T-helper 1 cell (primary cell): ENCODE data around the gene RPH3AL.
A peak's percentile ranks its signal among the peaks of the same experiment; 100 is the strongest.

ENCODE experiments used
- DNase-seq, 5 donors: peaks; one replicate each; pipeline ENCODE4 v3.0.0-alpha.2; 2012 to 2020

The RPH3AL gene

DNA sequence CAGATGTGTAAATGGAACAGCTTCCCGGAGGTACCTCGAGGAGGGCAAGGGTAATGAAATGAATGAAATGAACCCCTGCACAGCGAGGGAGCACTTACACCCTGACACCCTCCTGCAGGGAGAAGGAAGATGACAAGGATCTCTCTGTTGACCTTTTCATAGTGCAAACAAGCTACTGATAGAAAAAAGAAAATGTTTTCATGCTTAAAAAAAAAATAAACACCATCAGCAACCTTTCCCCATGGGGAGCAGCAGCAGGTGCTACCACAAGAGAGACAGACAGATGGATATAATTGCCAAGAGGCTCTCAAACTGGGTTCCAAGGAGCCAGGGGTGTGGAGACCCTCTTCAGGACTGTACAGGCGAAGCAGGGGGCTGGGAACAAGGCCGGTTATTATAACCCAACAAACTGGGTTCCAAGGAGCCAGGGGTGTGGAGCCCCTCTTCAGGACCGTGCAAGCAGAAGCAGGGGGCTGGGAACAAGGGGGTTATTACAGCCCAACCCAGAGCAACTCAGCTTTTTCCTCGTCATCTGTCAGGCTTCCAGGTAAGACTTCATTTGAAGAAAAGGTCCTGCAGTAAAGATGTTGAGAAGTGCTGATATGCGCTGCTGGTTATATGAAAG lies 718 bp upstream of the RPH3AL start:
- DNase-seq: no peak

DNA sequence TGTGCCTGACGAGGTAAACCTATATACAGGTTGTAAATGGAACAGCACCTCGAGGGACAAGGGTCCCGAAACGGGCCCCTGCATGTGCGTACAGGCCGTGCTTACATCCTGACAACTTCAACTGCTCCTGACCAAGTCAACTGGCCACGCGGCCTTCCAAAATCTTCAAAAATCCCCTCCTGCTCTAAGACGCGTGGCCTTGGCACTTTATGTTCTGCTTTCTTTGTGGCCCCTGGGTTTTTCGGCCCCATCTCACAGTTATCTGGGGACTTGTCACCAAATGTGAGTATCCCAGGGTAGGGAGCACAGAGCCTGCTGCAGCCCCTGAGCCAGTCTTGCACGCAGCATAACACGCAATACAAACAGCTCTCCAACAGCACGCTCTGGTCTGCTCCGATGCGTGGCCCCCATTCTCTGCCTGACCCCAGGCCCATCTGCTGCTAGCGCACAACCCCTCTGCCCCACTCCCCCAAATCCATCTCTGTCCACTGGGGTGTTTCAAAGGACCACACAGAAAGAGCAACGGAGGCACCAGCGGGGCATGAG lies 659 bp downstream of the RPH3AL start:
- DNase-seq: no peak

DNA sequence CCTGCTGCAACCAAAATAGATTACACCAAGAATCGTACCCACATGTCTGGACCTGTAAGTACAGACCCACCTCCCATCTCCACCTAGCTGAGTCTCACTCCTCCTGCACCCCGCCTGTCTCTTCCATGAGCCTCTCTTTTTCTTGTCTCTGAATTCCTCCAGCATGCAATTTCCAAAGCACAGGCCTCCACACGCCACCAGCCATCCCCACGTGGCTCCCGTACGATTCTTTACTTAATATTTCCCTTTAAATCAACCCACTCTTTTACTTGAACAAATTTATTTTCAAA lies 1.2 kb downstream of the RPH3AL start:
- no peak for DNase-seq

- no peak for DNase-seq
Observed at GRCh38 chr17:350706-351448, 1.7 kb downstream of the RPH3AL start.

DNA sequence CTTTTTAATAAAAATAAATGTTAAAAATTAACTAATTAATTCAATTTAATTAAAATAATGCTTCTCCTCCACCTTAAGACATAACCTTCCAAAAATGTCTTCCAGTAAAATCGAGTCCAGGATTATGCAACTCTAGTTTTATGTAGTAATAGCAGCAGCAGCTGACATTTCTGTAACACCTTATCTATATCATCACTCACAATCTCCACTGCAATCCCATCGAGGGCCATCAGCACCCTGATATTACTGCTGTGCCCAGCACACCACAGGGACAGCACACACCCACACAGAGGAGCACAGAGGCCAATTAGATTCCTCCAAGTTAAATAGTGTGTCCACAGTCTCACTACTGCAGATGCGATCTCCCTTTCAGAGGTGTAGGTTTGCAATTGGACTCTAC lies 2.9 kb downstream of the RPH3AL start:
- no peak for DNase-seq

- DNase-seq: no peak
Observed at GRCh38 chr17:348692-349425, 3.7 kb downstream of the RPH3AL start.

DNA sequence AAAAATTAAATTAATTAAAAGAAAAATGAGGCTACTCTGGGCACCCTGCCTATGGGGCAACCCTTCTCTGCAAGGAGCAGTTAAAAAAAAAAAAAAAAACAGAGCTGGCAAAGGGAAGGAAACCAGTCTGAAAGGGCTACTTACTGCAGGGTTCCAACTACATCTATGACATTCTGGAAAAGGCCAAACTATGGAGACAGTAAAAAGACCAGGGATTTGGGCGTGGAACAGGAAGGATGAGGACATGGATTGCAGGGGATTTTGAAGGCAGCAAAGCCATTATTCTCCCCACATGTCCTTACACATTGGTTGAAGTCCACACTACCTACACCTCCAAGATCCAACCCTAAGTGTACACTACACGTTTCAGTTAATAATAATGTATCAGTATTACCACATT lies 4.6 kb downstream of the RPH3AL start:
- no peak for DNase-seq

DNA sequence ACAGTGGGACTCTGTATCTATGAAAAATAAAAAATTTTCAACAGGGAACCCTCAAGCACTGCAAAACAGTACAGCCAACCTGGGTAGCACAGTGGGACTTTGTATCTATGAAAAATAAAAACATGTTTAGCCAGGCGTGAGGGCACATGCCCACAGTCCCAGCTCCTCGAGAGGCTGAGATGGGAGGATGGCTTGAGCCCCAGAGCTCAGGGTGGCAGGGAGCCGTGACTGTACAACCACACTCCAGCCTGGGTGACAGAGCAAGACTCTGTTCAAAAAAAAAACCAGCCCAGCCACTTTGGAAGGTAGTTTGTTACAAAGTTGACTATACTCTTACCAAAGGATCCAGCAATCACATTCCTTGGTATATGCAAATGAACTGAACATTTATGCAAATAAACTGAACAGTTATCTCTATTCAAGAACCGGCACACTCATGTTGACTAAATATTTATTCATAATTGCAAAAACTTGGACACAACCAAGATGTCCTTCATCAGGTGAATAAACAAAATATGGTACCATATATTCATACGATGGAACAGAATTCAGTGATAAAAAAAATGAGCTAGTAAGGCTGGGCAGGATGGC lies 5.2 kb downstream of the RPH3AL start:
- no peak for DNase-seq

GRCh38 chr17:345992-346785 lies 6.4 kb downstream of the RPH3AL start:
- no peak for DNase-seq

GRCh38 chr17:345261-345660 lies 7.3 kb downstream of the RPH3AL start:
- DNase-seq: no peak

DNA sequence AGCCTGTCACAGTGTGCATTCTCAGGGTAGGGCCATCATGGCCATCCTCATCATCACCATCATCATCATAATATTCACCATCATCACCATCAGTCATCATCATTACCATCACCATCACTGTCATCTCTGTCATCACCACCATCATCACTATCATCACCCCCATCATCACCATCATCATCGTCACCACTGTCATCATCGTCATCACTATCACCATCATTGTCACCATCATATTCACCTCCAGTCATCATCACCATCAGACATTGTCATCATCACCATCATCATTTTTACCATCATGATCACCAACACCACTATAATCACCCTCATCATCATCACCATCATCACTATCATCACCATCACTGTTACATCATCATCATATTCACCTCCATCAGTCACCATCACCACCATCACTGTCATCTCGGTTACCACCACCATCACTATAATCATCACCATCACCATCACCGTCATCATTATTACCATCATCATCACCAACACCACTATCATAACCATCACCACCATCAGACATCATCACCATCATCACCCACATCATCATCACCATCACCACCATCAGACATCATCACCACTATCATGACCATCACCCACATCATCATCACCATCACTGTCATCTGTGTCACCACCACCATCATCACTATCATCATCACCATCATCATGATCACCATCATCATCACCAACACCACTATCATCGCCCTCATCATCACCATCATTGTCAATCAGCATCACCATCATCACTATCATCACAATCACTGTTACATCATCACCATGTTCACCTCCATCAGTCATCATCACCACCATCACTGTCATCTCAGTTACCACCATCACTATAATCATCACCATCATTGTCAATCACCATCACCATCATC lies 8.5 kb downstream of the RPH3AL start:
- DNase-seq: no peak

- DNase-seq: no peak
Observed at GRCh38 chr17:343211-343610, 9.4 kb downstream of the RPH3AL start.

DNA sequence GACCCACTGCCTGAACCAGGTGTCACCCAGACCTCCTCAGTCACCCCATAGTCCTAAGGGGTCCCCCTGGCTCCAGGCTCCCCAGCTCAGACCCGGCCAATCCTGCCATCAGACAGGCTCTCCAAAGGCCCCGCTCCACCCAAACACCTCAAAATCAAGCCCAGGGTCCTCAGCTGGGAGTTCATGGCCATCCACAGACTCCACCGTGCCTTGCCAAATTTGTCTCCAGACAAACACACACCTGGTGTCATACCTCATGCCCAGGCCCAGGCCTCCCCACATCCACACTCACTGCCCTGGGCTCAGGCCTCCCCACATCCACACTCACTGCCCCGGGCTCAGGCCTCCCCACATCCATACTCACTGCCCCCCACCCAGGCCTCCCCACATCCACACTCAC lies 12.5 kb downstream of the RPH3AL start:
- DNase-seq: no peak

DNA sequence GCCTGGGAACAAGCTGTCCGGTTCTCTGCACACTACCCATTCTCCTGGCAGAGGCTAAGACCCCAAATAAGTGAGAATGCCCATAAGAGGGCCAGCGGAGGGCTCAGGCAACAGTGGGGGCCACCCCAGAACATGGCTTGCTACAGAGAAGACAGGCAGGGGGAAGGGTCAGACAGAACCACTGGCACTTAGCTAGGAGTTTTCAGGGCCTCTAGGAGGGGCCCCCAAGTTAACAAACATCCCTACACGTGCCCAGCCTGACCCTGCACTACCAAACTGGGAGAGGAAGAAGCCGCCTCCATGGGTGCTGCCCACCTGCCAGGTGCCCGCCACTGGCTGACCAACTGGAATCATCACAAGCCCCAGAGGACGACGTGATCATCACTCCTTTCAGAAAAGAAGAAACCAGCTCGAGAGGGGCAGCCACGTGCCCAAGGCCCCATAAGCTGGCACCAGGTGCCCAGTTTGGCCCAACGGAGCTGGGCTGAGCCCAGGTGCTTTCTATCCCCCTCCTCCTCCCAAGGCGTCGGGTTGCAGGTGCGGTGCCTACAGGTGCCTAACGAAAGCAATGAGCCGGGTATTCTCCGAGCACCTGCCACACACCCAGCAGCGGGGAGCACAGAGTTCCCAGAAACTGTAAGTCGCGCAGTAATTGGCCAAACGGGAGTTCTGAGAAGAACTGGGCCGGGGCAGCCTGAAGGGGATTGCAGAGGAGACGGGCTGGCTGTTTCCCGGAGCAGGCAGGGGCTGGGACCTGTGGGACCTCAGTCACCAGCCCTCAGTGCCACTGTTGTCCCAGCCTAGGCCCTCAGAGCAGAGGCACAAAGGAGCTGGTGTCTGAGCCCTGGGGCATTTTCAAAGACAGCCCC lies 13.2 kb downstream of the RPH3AL start:
- DNase-seq: no peak

- DNase-seq: no peak
Observed at GRCh38 chr17:338442-339192, 14.0 kb downstream of the RPH3AL start.

DNA sequence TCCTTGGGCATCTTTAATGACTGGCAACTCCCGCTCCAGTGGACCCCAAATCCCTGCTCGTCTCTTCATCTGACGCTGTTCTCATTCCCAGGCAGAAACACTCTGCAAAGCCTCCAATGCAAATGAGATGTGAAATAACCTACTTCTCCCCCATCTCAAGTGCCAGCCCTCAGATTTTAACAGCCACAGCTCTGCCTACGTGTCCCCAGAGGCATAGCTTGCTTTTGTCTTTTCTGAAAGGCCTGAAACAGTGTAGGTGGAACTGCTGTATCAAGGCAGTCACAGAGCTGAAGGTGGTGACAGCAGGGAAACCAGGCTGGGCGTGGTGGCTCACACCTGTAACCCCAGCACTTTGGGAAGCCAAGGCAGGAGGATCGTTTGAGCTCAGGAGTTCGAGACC lies 14.7 kb downstream of the RPH3AL start:
- DNase-seq: no peak

DNA sequence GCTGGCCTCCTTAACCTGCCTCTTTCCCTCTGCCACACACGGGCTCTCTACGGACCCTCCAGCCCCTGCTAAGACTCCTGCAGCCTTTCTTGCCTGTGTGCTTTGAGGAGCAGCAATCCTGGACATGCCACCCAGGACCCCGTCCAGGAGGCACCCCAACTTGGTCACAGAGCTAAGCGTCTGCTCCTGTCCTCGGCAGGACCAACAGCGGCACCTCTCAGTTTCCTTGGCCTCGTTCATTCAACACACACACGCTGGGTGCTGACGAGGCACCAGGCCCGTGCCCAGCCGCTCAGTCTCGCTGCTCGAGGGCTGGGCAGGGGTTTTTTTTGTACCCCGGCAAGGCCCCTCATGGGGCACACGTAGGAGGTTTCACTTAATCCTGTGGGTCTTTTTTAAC lies 15.2 kb downstream of the RPH3AL start:
- no peak for DNase-seq

DNA sequence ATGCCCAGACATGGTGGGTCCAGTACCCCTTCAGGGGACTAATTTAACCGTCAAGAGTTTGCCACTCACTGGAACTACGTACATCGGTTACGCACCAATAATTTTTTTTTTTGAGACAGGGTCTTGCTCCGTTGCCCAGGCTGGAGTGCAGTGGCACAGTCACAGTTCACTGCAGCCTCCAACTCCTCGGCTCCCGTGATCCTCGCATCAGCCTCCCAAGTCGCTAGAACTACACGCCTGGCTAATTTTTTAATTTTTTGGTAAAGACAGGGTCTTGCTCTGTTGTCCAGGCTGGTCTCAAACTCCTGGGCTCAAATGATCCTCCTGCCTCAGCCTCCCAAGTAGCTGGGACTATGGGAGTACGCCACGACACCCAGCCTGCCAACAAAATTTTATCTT lies 15.6 kb downstream of the RPH3AL start:
- no peak for DNase-seq

DNA sequence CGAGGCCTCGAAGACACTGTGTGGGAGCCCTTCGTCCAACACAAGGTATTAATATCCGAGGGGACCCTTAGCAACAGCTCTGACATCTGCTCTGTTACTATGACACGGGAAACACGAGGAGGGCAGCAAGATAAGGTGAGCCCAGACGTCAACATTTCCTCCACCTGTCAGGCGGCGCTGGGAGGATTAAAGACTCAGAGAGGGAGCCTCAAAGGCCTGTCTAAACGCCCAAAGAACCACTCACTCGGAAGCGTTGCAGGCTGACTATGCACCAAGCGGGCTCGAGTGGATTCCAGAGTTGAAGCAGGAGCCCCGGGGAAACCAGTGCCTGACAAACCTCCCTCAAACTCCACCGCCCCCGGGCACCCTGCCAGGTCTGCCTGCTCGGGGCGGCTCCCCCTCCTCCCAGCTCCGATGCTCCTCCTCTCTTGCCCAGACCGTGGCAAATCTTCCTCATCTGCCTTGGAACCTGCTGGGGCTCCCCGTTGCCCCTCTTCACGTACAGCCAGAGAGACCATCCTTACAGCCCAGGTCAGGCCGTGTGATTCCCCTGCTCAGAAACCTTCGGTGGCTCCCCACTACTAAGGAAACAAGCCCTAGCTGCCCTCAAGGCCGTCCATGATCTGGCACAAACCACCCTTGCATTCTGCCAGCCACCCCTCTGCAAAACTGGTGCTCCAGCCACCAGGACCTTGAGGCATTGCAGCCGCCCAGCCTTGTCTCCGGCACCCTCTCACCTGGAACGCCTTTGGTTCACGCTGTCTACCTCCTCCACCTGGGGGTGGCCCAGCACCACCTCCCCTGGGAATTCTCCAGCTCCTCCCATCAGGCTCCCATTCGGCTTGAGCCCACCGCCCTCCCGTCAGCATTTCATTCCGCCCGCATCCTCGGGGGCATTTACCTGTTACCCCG lies 16.2 kb downstream of the RPH3AL start:
- DNase-seq: peak in 2 of 5 donors; percentile 28 to 33
